ENCODE data around the gene GGA2.

DNA sequence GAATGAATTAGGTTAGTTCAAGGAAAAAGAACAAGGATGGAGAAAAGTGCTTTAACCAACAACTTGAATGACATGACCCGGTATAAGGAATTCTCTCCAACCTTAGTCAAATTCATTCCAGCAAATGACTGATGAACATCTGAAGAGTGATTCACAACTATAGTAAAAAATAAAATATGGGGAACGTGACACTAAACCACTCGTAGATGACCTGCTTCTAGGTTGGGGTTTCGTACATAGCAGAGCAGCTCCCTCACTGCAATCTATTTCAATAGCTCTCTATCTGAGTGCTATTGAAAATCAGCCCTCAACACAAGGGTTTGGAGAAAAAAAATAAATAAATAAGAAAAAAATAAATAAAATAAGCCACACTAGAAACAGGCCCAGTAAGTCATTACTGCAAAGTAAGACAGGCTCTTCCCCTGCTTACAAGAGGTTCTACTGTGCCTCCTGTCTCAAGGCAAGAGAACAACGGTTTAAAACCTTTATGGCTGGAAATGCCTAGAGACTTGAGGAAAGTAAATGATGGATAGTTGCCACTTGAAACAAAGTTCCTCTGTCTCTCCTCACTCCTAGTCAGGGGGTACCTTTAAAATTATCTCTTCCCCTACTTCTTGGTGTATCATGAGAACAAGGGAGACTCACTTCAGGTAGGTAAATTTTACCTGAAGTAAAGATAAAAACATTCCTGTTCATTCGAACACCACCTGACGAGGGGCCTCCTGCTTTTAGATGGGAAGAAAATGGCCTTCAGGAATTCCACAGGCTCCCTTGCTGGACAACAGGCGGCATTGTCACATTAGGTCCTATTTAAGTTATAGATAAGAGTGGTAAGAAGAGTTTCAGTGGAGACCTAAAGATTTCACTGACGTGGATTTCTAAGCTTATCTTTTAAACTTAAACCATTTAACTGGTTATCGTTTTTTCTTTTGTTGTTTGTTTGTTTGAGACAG lies 77.8 kb downstream of the GGA2 start:
- no peak for TF ChIP-seq TAF1 (IDR thresholded peaks at IDR 0.05; ENCODE audit: borderline replicate concordance, insufficient read depth, low read length)
- TF ChIP-seq, protein P1, sequence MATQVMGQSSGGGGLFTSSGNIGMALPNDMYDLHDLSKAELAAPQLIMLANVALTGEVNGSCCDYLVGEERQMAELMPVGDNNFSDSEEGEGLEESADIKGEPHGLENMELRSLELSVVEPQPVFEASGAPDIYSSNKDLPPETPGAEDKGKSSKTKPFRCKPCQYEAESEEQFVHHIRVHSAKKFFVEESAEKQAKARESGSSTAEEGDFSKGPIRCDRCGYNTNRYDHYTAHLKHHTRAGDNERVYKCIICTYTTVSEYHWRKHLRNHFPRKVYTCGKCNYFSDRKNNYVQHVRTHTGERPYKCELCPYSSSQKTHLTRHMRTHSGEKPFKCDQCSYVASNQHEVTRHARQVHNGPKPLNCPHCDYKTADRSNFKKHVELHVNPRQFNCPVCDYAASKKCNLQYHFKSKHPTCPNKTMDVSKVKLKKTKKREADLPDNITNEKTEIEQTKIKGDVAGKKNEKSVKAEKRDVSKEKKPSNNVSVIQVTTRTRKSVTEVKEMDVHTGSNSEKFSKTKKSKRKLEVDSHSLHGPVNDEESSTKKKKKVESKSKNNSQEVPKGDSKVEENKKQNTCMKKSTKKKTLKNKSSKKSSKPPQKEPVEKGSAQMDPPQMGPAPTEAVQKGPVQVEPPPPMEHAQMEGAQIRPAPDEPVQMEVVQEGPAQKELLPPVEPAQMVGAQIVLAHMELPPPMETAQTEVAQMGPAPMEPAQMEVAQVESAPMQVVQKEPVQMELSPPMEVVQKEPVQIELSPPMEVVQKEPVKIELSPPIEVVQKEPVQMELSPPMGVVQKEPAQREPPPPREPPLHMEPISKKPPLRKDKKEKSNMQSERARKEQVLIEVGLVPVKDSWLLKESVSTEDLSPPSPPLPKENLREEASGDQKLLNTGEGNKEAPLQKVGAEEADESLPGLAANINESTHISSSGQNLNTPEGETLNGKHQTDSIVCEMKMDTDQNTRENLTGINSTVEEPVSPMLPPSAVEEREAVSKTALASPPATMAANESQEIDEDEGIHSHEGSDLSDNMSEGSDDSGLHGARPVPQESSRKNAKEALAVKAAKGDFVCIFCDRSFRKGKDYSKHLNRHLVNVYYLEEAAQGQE (IDR thresholded peaks at IDR 0.05; ENCODE audit: insufficient read depth in 1 of 2, low read depth in 2 of 2, low read length in 2 of 2) = no peak
- no peak for TF ChIP-seq POLR2AphosphoS5 (IDR thresholded peaks at IDR 0.05; ENCODE audit: low read depth, low read length)
- no peak for TF ChIP-seq FOXP2 (optimal IDR thresholded peaks at IDR 0.05; ENCODE audit: borderline replicate concordance, extremely low read depth, extremely low read length, insufficient read depth)
- no peak for TF ChIP-seq SIN3A (IDR thresholded peaks at IDR 0.05; ENCODE audit: borderline replicate concordance, insufficient read depth, low read length)
